ENCODE results near the gene ZNF621.

Gene ZNF621

DNA sequence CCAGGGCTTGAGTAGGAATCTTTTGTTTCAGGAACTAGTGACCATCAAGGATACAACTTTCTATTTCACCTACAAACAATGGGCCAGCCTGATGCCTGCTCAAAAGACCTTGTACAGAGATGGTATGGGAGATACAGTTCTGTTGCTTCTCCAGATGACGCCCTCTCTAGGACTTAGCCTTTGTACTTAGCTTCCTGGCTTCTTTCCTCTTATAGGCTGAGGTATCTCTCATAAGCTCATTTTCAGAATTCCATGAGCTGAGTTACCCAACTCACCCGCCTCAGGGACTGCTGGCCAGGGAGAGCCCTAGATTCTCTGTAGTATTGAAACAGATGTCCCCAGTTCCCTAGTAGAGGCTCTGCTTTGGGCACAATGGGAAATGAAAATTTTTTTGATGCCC is 27.5 kb upstream of the ZNF621 start:
- H3K9ac ChIP-seq (ENCODE audit: low read depth, low read length, poor library complexity, severe bottlenecking), result no peak overlapping the region
- no peaks in the 10 kb centered on the region for H3K9me2 ChIP-seq (replicated peaks; ENCODE audit: low read depth, low read length)
- H3K4me2 ChIP-seq (ENCODE audit: low read depth, low read length, poor library complexity, severe bottlenecking), result no peak overlapping the region
- H3K4me3 ChIP-seq (ENCODE audit: low read length, poor library complexity, severe bottlenecking), result no peak overlapping the region
- no peaks in the 10 kb centered on the region for H3K9me3 ChIP-seq (ENCODE audit: insufficient read depth, low read depth, low read length)
- no peaks in the 10 kb centered on the region for H3K4me1 ChIP-seq (ENCODE audit: insufficient read depth, low read length, poor library complexity, severe bottlenecking)
- no peaks in the 10 kb centered on the region for H3F3A ChIP-seq (ENCODE audit: low read depth)
- no peaks in the 10 kb centered on the region for H3K79me2 ChIP-seq (ENCODE audit: insufficient read depth, low read length)
- H3K27me3 ChIP-seq (ENCODE audit: insufficient read depth, low read length, poor library complexity, severe bottlenecking), result no peaks in the 10 kb centered on the region
- no peaks in the 10 kb centered on the region for H4K20me1 ChIP-seq (ENCODE audit: insufficient read depth, low read length, poor library complexity, severe bottlenecking)
- H3K36me3 ChIP-seq (ENCODE audit: insufficient read depth, low read length), result no peaks in the 10 kb centered on the region
- no peak overlapping the region for H2AFZ ChIP-seq (ENCODE audit: low read length)
- TF ChIP-seq EZH2phosphoT487 (IDR thresholded peaks at IDR 0.05; ENCODE audit: borderline replicate concordance), result no peak
- TF ChIP-seq, protein P1, sequence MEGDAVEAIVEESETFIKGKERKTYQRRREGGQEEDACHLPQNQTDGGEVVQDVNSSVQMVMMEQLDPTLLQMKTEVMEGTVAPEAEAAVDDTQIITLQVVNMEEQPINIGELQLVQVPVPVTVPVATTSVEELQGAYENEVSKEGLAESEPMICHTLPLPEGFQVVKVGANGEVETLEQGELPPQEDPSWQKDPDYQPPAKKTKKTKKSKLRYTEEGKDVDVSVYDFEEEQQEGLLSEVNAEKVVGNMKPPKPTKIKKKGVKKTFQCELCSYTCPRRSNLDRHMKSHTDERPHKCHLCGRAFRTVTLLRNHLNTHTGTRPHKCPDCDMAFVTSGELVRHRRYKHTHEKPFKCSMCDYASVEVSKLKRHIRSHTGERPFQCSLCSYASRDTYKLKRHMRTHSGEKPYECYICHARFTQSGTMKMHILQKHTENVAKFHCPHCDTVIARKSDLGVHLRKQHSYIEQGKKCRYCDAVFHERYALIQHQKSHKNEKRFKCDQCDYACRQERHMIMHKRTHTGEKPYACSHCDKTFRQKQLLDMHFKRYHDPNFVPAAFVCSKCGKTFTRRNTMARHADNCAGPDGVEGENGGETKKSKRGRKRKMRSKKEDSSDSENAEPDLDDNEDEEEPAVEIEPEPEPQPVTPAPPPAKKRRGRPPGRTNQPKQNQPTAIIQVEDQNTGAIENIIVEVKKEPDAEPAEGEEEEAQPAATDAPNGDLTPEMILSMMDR (conservative IDR thresholded peaks at IDR 0.05; ENCODE audit: low read length), result no peak

- no peak overlapping the region for H2AFZ ChIP-seq (ENCODE audit: low read length)
- H3K9me3 ChIP-seq (ENCODE audit: insufficient read depth, low read depth, low read length), result no peaks in the 10 kb centered on the region
These were observed 24.8 kb upstream of the ZNF621 start for GRCh38 chr3:40499952-40500351.

GRCh38 chr3:40502034-40502433 is 22.7 kb upstream of the ZNF621 start:
- H3K36me3 ChIP-seq (ENCODE audit: insufficient read depth, low read length), result no peaks in the 10 kb centered on the region
- H3F3A ChIP-seq (ENCODE audit: low read depth), result no peaks in the 10 kb centered on the region
- H4K20me1 ChIP-seq (ENCODE audit: insufficient read depth, low read length, poor library complexity, severe bottlenecking), result no peaks in the 10 kb centered on the region
- TF ChIP-seq EZH2phosphoT487 (IDR thresholded peaks at IDR 0.05; ENCODE audit: borderline replicate concordance), result no peak
- TF ChIP-seq, protein P1 (conservative IDR thresholded peaks at IDR 0.05; ENCODE audit: low read length), result no peak
- H3K9me3 ChIP-seq (ENCODE audit: insufficient read depth, low read depth, low read length), result no peaks in the 10 kb centered on the region
- H3K4me2 ChIP-seq (ENCODE audit: low read depth, low read length, poor library complexity, severe bottlenecking), result no peak overlapping the region
- peaks cover 5% of the 10 kb centered on the region for H3K4me1 ChIP-seq (ENCODE audit: insufficient read depth, low read length, poor library complexity, severe bottlenecking)
- H3K9me2 ChIP-seq (replicated peaks; ENCODE audit: low read depth, low read length), result no peaks in the 10 kb centered on the region
- H3K27me3 ChIP-seq (ENCODE audit: insufficient read depth, low read length, poor library complexity, severe bottlenecking), result no peaks in the 10 kb centered on the region
- no peak overlapping the region for H2AFZ ChIP-seq (ENCODE audit: low read length)
- H3K79me2 ChIP-seq (ENCODE audit: insufficient read depth, low read length), result peaks cover 7% of the 10 kb centered on the region; the same call in 1 of the 2 replicates
- no peak overlapping the region for H3K9ac ChIP-seq (ENCODE audit: low read depth, low read length, poor library complexity, severe bottlenecking)
- no peak overlapping the region for H3K4me3 ChIP-seq (ENCODE audit: low read length, poor library complexity, severe bottlenecking)

More at GRCh38 chr3:40499952-40500351, 24.8 kb upstream of the ZNF621 start:
- no peaks in the 10 kb centered on the region for H3K27me3 ChIP-seq (ENCODE audit: insufficient read depth, low read length, poor library complexity, severe bottlenecking)
- no peak overlapping the region for H3K4me2 ChIP-seq (ENCODE audit: low read depth, low read length, poor library complexity, severe bottlenecking)
- H3F3A ChIP-seq (ENCODE audit: low read depth), result no peaks in the 10 kb centered on the region
- no peaks in the 10 kb centered on the region for H3K4me1 ChIP-seq (ENCODE audit: insufficient read depth, low read length, poor library complexity, severe bottlenecking)
- H3K9ac ChIP-seq (ENCODE audit: low read depth, low read length, poor library complexity, severe bottlenecking), result no peak overlapping the region
- no peak for TF ChIP-seq EZH2phosphoT487 (IDR thresholded peaks at IDR 0.05; ENCODE audit: borderline replicate concordance)
- TF ChIP-seq, protein P1 (conservative IDR thresholded peaks at IDR 0.05; ENCODE audit: low read length), result no peak
- no peaks in the 10 kb centered on the region for H3K36me3 ChIP-seq (ENCODE audit: insufficient read depth, low read length)
- H3K79me2 ChIP-seq (ENCODE audit: insufficient read depth, low read length), result no peaks in the 10 kb centered on the region
- H3K4me3 ChIP-seq (ENCODE audit: low read length, poor library complexity, severe bottlenecking), result no peak overlapping the region
- H3K9me2 ChIP-seq (replicated peaks; ENCODE audit: low read depth, low read length), result no peaks in the 10 kb centered on the region
- no peaks in the 10 kb centered on the region for H4K20me1 ChIP-seq (ENCODE audit: insufficient read depth, low read length, poor library complexity, severe bottlenecking)
